ENCODE results near the gene AKAP13. TPM values are rescaled to one million over a fixed set of nuclear protein-coding genes. Genes with fewer than 3 reads are reported as not detected.

AKAP13 gene
- total RNA-seq, 1 donor from 2014 or later, result 149 TPM

GRCh38 chr15:85630311-85630710 is 249.9 kb downstream of the AKAP13 start:
- intact Hi-C loops (cut with micrococcal nuclease), result no loop called here

DNA sequence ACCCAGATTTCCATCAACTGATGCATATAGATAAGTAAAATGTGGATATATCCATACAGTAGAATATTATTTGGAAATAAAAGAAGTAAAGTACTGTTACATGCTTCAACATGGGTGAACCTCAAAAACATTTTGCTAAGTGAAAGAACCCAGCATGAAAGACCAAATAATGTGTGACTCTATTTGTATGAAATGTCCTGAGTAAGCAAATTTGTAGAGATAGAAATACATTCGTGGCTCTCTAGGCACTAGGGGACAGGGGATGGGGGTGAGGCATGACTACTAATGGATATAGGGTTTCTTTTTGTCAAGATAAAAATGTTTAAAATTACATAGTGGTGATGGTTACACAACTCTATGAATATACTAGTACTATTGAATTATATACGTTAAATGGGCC is 250.6 kb downstream of the AKAP13 start:
- intact Hi-C loops (cut with micrococcal nuclease), result no loop called here

GRCh38 chr15:85632014-85632413 is 251.6 kb downstream of the AKAP13 start:
- intact Hi-C loops (cut with micrococcal nuclease), result no loop called here

- intact Hi-C loops (cut with micrococcal nuclease), result no loop called here
Measured at GRCh38 chr15:85633859-85634258, 253.5 kb downstream of the AKAP13 start.

GRCh38 chr15:85636351-85636750 is 255.9 kb downstream of the AKAP13 start:
- intact Hi-C loops (cut with micrococcal nuclease), result no loop called here

DNA sequence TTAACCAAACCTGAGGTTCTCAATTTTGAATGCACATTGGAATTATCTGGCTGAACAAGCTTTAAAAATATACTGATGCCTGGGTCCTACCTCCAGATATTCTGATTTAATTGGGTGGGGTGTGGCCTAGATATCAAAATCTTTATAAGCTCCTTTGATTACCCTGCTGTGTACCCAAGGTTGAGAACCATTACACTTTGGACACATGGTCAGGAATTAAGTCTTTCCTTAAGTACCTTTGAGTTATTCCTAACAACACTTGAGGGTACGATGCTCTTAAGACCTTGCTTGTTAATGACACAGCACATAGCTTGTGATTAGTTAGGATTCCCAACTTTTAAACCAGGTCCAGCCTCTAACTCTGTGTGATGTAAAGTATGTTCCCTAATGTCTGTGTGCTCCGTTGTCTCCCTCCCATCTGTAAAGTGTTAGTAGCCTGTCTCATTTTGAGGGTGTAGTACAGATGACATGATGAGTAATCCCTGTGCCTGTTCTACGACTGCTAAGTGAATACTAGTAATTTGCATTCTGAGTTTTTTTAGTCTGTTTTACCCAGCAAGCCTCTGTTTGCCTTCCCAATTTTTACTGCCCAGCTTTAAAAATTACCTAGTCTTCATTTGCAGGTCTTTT is 259.5 kb downstream of the AKAP13 start:
- intact Hi-C loops (cut with micrococcal nuclease), result no loop called here

GRCh38 chr15:85642065-85642692 is 261.8 kb downstream of the AKAP13 start:
- intact Hi-C loops (cut with micrococcal nuclease), result no loop called here

DNA sequence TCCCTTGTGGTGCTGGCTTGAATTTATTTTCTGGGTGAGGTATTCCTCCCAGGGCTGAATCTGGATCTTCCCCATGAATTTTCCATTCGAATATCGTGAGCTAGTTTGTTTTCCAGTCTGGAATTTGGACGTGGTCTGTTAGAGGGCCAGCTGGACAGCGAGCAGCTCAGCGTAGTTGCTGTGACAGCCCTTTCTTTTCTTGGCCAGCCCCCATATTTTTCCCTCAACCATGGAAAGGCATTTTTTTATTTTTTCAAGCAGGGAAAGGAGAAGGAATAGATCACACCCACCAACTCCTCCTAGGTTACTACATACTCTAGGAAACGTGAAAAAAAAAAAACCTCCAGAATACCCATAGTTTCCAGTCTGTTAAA is 262.3 kb downstream of the AKAP13 start:
- intact Hi-C loops (cut with micrococcal nuclease), result no loop called here

- intact Hi-C loops (cut with micrococcal nuclease), result loop anchor here (1.0 to 5.0 kb wide), 4 partner anchors 20 to 56 kb away; no protein-coding TSS in a partner anchor
Measured at GRCh38 chr15:85646538-85647091, 266.2 kb downstream of the AKAP13 start.

- intact Hi-C loops (cut with micrococcal nuclease), result loop anchor here (5.0 kb wide), 2 partner anchors 38 to 53 kb away; no protein-coding TSS in a partner anchor
Measured at GRCh38 chr15:85649372-85649771, 269.0 kb downstream of the AKAP13 start.

GRCh38 chr15:85651548-85651947 is 271.1 kb downstream of the AKAP13 start:
- intact Hi-C loops (cut with micrococcal nuclease), result no loop called here

DNA sequence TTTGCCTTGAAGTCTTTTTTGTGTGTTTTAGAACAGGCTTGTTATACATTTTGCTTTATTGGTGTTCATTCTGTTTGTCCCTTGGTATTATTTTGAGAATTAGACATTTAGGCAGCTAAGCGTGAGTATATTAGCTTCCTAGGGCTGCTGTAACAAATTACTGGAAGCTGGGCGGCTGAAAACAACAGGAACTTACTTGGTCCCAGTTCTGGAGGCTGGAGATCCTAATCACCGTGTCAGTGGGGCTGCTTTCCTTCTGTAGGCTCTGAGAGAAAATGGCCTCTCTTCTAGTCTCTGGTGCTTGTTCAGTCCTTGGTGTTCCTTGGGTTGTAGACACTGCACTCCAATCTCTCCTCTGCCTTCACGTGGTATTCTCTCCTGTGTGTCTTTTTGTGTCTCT is 272.1 kb downstream of the AKAP13 start:
- intact Hi-C loops (cut with micrococcal nuclease), result no loop called here

DNA sequence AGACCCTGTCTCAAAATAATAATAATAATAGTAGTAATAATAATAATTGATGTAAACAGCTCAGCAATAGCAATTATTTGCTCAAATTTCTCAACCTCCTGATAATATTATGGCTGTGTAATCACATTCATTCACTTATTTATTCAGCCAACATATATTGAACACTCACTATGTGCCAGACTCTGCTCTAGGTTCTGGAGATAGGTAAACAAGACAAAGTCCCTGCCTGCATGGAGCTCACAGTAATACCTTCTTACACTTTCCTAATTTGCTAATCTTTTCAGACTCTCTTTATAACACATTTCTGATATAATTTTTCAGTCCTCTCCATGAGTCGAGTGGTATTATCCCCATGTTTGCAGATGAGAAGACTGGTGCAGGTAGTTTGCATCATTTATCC is 276.7 kb downstream of the AKAP13 start:
- intact Hi-C loops (cut with micrococcal nuclease), result no loop called here

DNA sequence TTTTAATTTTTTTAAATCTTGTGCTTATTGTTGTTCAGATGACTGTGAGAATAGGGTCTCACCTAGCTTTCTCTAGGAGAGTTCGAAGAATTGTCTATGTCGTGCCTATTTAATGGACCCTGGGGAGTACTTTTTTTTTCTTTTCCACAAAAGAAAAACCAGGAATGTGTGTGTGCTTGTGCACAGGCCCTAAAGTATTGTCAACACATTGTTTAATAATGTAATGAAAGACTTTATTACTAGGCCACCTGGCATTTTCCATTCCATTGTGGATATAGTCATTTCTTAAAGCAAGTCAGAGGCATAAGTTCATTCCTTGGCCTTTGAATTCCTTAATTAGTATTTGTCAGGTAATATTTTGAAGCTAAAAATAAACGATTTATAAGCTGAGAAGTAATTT is 278.4 kb downstream of the AKAP13 start:
- intact Hi-C loops (cut with micrococcal nuclease), result no loop called here

DNA sequence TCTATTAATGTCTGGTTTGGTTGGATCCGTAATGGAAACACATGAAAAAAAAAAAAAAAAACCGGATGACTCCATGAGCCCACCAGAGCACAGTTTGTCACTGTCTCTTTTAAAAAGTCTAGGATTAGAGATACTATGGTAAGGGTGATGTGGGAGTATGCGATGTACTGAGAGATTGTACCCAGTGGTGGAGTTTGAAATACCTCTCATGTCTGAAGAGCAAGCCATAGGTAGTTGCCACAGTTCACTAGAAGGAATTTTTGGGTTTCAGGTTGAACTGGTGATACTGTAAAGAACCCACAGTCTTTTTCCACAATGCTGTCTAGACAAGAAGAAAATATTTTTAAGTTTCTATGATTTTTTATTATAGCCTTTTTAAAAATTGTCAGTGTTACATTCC is 281.5 kb downstream of the AKAP13 start:
- intact Hi-C loops (cut with micrococcal nuclease), result no loop called here

- intact Hi-C loops (cut with micrococcal nuclease), result loop anchor here (2.0 to 5.0 kb wide), 2 partner anchors 19 to 83 kb away; no protein-coding TSS in a partner anchor
Measured at GRCh38 chr15:85665677-85666076, 285.3 kb downstream of the AKAP13 start.

DNA sequence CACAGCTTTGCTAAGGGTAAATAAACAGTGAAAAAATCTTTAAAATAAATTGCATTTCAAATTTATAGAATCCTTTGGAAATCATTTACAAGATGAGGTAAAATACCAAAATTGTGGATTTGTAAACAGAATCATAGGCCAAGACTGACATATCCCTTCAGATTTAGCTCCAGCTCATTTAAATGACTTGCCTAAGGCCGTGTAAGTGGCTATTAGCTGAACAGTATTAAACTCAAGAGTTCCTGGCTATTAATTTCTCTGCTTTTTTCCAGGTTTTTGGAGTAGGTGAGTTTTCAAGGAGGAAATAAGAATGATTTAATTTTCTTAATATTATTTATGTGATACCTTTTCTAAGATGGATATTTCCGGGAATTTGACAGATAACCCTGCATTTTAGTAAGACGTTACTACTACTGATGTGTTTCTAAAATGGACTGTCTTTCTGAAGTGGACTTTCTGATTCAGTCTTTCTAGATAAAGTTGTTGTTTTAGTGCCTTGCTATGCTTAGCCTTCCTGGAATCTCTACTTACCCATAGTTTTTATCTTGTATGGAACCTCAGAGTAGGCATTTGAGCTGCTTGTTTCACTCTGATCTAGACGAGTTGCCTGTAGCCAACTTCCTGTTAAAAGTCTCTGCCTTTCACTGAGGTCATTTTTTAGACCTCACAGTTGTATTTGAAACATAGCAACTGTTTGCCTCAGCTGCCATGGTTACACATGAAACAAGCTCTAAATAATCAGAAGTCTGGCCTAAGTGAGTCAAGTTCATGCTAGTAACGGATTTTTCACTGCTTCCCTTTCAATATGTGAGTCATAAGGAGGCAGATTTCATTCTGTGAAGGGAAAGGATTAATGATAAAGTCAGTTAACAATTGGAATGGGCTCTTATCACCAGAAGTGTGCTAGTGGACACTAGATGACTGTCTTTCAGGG is 287.4 kb downstream of the AKAP13 start:
- intact Hi-C loops (cut with micrococcal nuclease), result loop anchor here (1.0 to 5.0 kb wide), 6 partner anchors 21 to 85 kb away; no protein-coding TSS in a partner anchor

- intact Hi-C loops (cut with micrococcal nuclease), result no loop called here
Measured at GRCh38 chr15:85671156-85671555, 290.8 kb downstream of the AKAP13 start.

GRCh38 chr15:85672332-85673084 is 292.1 kb downstream of the AKAP13 start:
- intact Hi-C loops (cut with micrococcal nuclease), result no loop called here

- intact Hi-C loops (cut with micrococcal nuclease), result no loop called here
Measured at GRCh38 chr15:85673326-85673725, 292.9 kb downstream of the AKAP13 start.
